Suprapubic skin (tissue), 4 donors: ENCODE measurements around the gene ENKUR. TPM values are rescaled to one million over a fixed set of nuclear protein-coding genes. Genes with fewer than 3 reads are reported as not detected.
"Not testable (repeated sequence)": the region's sequence is repeated elsewhere in the genome, so short reads cannot be mapped to it uniquely, and the experiment has no call there.

Source experiments
- DNase-seq, 2 donors: peaks; one replicate each; pipeline ENCODE4 v3.0.0-alpha.2; 2019; ENCODE audit warnings: low spot score in 2 of 2
- H3K27ac ChIP-seq: fragments of 200-600 bp; sonication (generic); one replicate; pipeline ENCODE4 v1.5.1; 2019
- H3K27me3 ChIP-seq: fragments of 200-600 bp; sonication (generic); one replicate; pipeline ENCODE4 v1.5.1; 2019
- H3K36me3 ChIP-seq: fragments of 200-600 bp; sonication (generic); one replicate; pipeline ENCODE4 v1.5.1; 2019
- H3K4me1 ChIP-seq: fragments of 200-600 bp; sonication (generic); one replicate; pipeline ENCODE4 v1.5.1; 2019
- H3K4me3 ChIP-seq: fragments of 200-600 bp; sonication (generic); one replicate; pipeline ENCODE4 v1.5.1; 2019; ENCODE audit warnings: mild to moderate bottlenecking
- H3K9me3 ChIP-seq: fragments of 200-600 bp; sonication (generic); one replicate; pipeline ENCODE4 v1.5.1; 2019
- CTCF ChIP-seq, 2 donors: fragments of 200-600 bp in 1 of 2; fragments of 450-650 bp in 1 of 2; sonication (generic) in 1 of 2; IDR thresholded peaks; one replicate each; pipeline ENCODE4 v1.5.1; 2016 to 2019; ENCODE audit warnings: antibody characterized with exemption in 2 of 2, mild to moderate bottlenecking in 1 of 2, moderate library complexity in 1 of 2
- EP300 ChIP-seq: sonication (generic); formaldehyde crosslinking; IDR thresholded peaks from one replicate; pipeline ENCODE4 v1.6.1; 2017; ENCODE audit warnings: antibody characterized with exemption
- POLR2A ChIP-seq, 2 donors: fragments of 450-650 bp; IDR thresholded peaks; one replicate each; pipeline ENCODE4 v1.6.1; 2017; ENCODE audit warnings: antibody characterized with exemption in 2 of 2, mild to moderate bottlenecking in 2 of 2, moderate library complexity in 2 of 2
- POLR2AphosphoS5 ChIP-seq, 3 donors: sonication (generic); formaldehyde crosslinking; IDR thresholded peaks; one replicate each; pipeline ENCODE4 v1.6.1; 2017; ENCODE audit warnings: antibody characterized with exemption in 3 of 3
- WGBS: methylation state at CpG from one replicate; pipeline ENCODE4 v1.1.5; 2018; 5-methylcytosine and 5-hydroxymethylcytosine counted together
- total RNA-seq, 4 donors: library from RNA; depleted of rRNA; stranded (reverse); fragments of >200 nt; gene quantifications; one replicate each; pipeline ENCODE4 v1.1.0, GENCODE V29; 2016

The ENKUR gene
- total RNA-seq, 4 donors from 2014 or later: not detected

DNA sequence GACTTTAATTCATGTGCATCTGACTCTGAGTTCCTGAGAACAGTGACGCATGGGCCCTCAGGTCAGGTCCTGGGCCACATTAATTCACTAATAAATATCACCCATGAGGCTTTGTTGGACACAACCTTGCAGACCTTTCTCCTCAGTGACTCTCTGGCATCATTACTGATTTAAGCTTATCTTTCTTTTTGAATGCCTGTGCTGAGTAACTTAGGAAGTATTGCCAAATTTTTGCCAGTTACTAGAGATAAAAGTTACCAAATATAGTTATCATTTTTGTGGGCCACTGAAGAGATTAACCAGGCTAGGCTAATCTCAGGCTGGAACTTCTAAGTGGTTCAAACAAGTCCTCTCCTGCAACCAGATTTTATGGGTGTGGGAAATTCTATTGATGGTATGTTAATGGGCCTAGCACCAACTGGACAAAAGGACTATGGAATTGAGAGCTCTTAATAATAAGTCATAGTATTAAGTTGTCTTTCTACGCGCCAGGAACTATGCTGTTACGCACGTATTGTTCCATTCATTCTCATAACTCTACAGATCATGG is 34.7 kb downstream of the ENKUR start:
- WGBS: 95% methylated on average over 5 of the region's 5 CpGs
- no peaks in the 10 kb centered on the region for H3K36me3 ChIP-seq
- H3K4me1 ChIP-seq: no peaks in the 10 kb centered on the region
- no peak overlapping the region for H3K4me3 ChIP-seq
- no peak for DNase-seq
- H3K9me3 ChIP-seq: no peaks in the 10 kb centered on the region
- TF ChIP-seq POLR2AphosphoS5 (IDR thresholded peaks at IDR 0.05) (no peak), CTCF (IDR thresholded peaks at IDR 0.05) (no peak), EP300 (no peak)
- no peak overlapping the region for H3K27ac ChIP-seq
- H3K27me3 ChIP-seq: no peaks in the 10 kb centered on the region

GRCh38 chr10:24979685-24980084 is 36.3 kb downstream of the ENKUR start:
- WGBS: over 99% methylated on average over 4 of the region's 4 CpGs
- Histone ChIP-seq H3K4me1 (peaks cover under 1% of the 10 kb centered on the region), H3K9me3 (no peaks in the 10 kb centered on the region), H3K27ac (no peak overlapping the region), H3K4me3 (no peak overlapping the region), H3K27me3 (no peaks in the 10 kb centered on the region), H3K36me3 (no peaks in the 10 kb centered on the region)
- TF ChIP-seq POLR2AphosphoS5 (IDR thresholded peaks at IDR 0.05): no peak
- no peak for TF ChIP-seq POLR2A (IDR thresholded peaks at IDR 0.05)
- TF ChIP-seq EP300: no peak
- no peak for TF ChIP-seq CTCF (IDR thresholded peaks at IDR 0.05)
- no peak for DNase-seq

- TF ChIP-seq POLR2A (IDR thresholded peaks at IDR 0.05) (no peak), POLR2AphosphoS5 (IDR thresholded peaks at IDR 0.05) (peak in 1 of 3 donors; percentile 26), EP300 (no peak)
- WGBS: 47% methylated on average over 2 of the region's 2 CpGs
- no peak for DNase-seq
Measured at GRCh38 chr10:24974976-24975375, 41.0 kb downstream of the ENKUR start.

DNA sequence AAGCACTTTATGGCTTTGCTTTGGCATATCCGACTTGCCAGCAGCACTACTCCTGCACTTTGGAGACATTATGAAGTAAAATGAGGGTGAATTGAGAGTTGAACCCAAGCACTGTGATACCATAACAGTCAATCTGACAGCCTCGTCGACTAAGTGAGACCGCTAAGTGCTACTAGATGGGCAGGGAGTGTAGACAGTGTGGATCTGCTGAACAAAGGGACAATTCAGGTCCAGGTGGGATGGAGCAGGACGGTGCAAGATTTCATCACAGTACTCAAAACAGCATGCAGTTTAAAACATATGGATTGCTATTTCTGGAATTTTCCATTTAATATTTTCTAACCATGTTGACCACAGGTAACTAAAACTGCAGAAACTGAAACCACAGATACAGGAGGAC is 42.8 kb downstream of the ENKUR start:
- 83% methylated on average over 5 of the region's 5 CpGs for WGBS
- no peak overlapping the region for H3K4me3 ChIP-seq
- no peaks in the 10 kb centered on the region for H3K27me3 ChIP-seq
- H3K27ac ChIP-seq: no peak overlapping the region
- H3K9me3 ChIP-seq: no peaks in the 10 kb centered on the region
- no peaks in the 10 kb centered on the region for H3K36me3 ChIP-seq
- no peak for DNase-seq
- TF ChIP-seq CTCF (IDR thresholded peaks at IDR 0.05) (no peak), POLR2A (IDR thresholded peaks at IDR 0.05) (no peak), POLR2AphosphoS5 (IDR thresholded peaks at IDR 0.05) (no peak), EP300 (no peak)
- H3K4me1 ChIP-seq: peaks cover 4% of the 10 kb centered on the region

More at GRCh38 chr10:24974976-24975375, 41.0 kb downstream of the ENKUR start:
- Histone ChIP-seq H3K4me3 (no peak overlapping the region), H3K36me3 (no peaks in the 10 kb centered on the region), H3K27ac (no peak overlapping the region), H3K9me3 (no peaks in the 10 kb centered on the region), H3K27me3 (no peaks in the 10 kb centered on the region), H3K4me1 (peaks cover 4% of the 10 kb centered on the region)

- Histone ChIP-seq H3K27ac (no peak overlapping the region), H3K9me3 (no peaks in the 10 kb centered on the region), H3K27me3 (no peaks in the 10 kb centered on the region), H3K4me1 (peaks cover 4% of the 10 kb centered on the region), H3K36me3 (no peaks in the 10 kb centered on the region), H3K4me3 (no peak overlapping the region)
- TF ChIP-seq POLR2A (IDR thresholded peaks at IDR 0.05) (no peak), CTCF (IDR thresholded peaks at IDR 0.05) (no peak), POLR2AphosphoS5 (IDR thresholded peaks at IDR 0.05) (no peak), EP300 (no peak)
- DNase-seq: no peak
Measured at GRCh38 chr10:24971374-24971773, 44.6 kb downstream of the ENKUR start.

- no peaks in the 10 kb centered on the region for H3K9me3 ChIP-seq
- no peaks in the 10 kb centered on the region for H3K36me3 ChIP-seq
- H3K4me1 ChIP-seq: peaks cover 4% of the 10 kb centered on the region
- 57% methylated on average over 2 of the region's 2 CpGs for WGBS
- no peaks in the 10 kb centered on the region for H3K27me3 ChIP-seq
- H3K4me3 ChIP-seq: no peak overlapping the region
- TF ChIP-seq CTCF (IDR thresholded peaks at IDR 0.05) (no peak), POLR2AphosphoS5 (IDR thresholded peaks at IDR 0.05) (no peak), POLR2A (IDR thresholded peaks at IDR 0.05) (no peak)
- no peak overlapping the region for H3K27ac ChIP-seq
- no peak for DNase-seq
Measured at GRCh38 chr10:24969841-24970281, 46.1 kb downstream of the ENKUR start.

DNA sequence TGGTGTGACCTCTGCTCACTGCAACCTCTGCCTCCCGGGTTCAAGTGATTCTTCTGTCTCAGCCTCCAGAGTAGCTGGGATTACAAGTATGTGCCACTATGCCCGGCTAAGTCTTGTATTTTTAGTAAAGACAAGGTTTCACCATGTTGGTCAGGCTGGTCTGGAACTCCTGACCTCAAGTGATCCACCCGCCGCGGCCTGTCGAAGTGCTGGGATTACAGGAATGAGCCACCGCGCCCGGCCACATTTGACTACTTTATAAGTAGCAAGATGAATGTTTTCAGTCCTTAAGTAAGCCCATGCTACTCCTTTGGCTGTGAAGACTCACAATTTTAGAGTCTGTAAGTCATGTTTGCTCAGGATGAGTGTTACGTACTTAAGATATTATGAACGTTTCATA is 47.0 kb downstream of the ENKUR start:
- H3K27me3 ChIP-seq, H3K9me3 ChIP-seq, H3K4me1 ChIP-seq, H3K36me3 ChIP-seq, H3K27ac ChIP-seq, H3K4me3 ChIP-seq, DNase-seq: not testable (repeated sequence)
- 95% methylated on average over 11 of the region's 11 CpGs for WGBS
